Subcutaneous abdominal adipose tissue (tissue), 5 donors: Measurements from ENCODE around the gene SLC27A5.
"Not testable (repeated sequence)": the region's sequence is repeated elsewhere in the genome, so short reads cannot be mapped to it uniquely, and the experiment has no call there.

Experiments
- H3K27ac ChIP-seq: one replicate; pipeline ENCODE4 v1.7.0; 2013; ENCODE audit warnings: low read depth, mild to moderate bottlenecking, inconsistent platforms, low read length, moderate library complexity
- H3K27me3 ChIP-seq, 5 donors: one replicate each; pipeline ENCODE4 v1.7.0; 2013; ENCODE audit warnings: low read length in 5 of 5, inconsistent platforms in 1 of 5; ENCODE audit not compliant: control insufficient read depth in 5 of 5, insufficient read depth in 4 of 5
- H3K36me3 ChIP-seq, 5 donors: one replicate each; pipeline ENCODE4 v1.7.0; 2013; ENCODE audit warnings: low read length in 5 of 5; ENCODE audit not compliant: control insufficient read depth in 5 of 5, insufficient read depth in 5 of 5
- H3K4me1 ChIP-seq, 5 donors: one replicate each; pipeline ENCODE4 v1.7.0; 2013; ENCODE audit warnings: low read length in 5 of 5, mild to moderate bottlenecking in 3 of 5, moderate library complexity in 1 of 5; ENCODE audit not compliant: control insufficient read depth in 5 of 5, insufficient read depth in 5 of 5
- H3K4me3 ChIP-seq, 5 donors: one replicate each; pipeline ENCODE4 v1.7.0; 2013; ENCODE audit warnings: low read length in 5 of 5, low read depth in 1 of 5
- H3K9ac ChIP-seq, 5 donors: one replicate each; pipeline ENCODE4 v1.7.0; 2013; ENCODE audit warnings: low read length in 5 of 5, mild to moderate bottlenecking in 4 of 5, moderate library complexity in 3 of 5
- H3K9me3 ChIP-seq, 5 donors: one replicate each; pipeline ENCODE4 v1.7.0; 2013; ENCODE audit warnings: low read length in 5 of 5; ENCODE audit not compliant: control insufficient read depth in 5 of 5
- donor health status: healthy.
- donor health status: healthy.
- donor health status: healthy.
- donor health status: healthy.
- donor health status: healthy.

The SLC27A5 gene

GRCh38 chr19:58497634-58498170 is 14.1 kb downstream of the SLC27A5 start:
- Histone ChIP-seq H3K9me3 (no peaks in the 10 kb centered on the region), H3K27ac (no peak overlapping the region), H3K9ac (no peak overlapping the region), H3K4me3 (no peak overlapping the region), H3K27me3 (no peaks in the 10 kb centered on the region), H3K36me3 (no peaks in the 10 kb centered on the region), H3K4me1 (peaks cover 4 to 23% (median 21%) of the 10 kb centered on the region in 5 donors)

GRCh38 chr19:58492265-58492664 is 19.5 kb downstream of the SLC27A5 start:
- H3K9me3 ChIP-seq = no peaks in the 10 kb centered on the region
- no peak overlapping the region for H3K4me3 ChIP-seq
- H3K27me3 ChIP-seq = no peaks in the 10 kb centered on the region
- no peak overlapping the region for H3K27ac ChIP-seq
- no peak overlapping the region for H3K9ac ChIP-seq
- no peaks in the 10 kb centered on the region for H3K4me1 ChIP-seq
- H3K36me3 ChIP-seq = no peaks in the 10 kb centered on the region

GRCh38 chr19:58491393-58491792 is 20.4 kb downstream of the SLC27A5 start:
- Histone ChIP-seq H3K9me3 (no peaks in the 10 kb centered on the region), H3K27ac (no peak overlapping the region), H3K27me3 (no peaks in the 10 kb centered on the region), H3K9ac (no peak overlapping the region), H3K4me1 (no peaks in the 10 kb centered on the region), H3K36me3 (no peaks in the 10 kb centered on the region), H3K4me3 (no peak overlapping the region)

- H3K27ac ChIP-seq, H3K9ac ChIP-seq, H3K9me3 ChIP-seq, H3K4me3 ChIP-seq, H3K27me3 ChIP-seq, H3K4me1 ChIP-seq: not testable (repeated sequence)
- H3K36me3 ChIP-seq = peaks cover 0 to 22% (median 17%) of the 10 kb centered on the region in 5 donors
Measured at GRCh38 chr19:58484349-58484748, 27.4 kb downstream of the SLC27A5 start.

GRCh38 chr19:58483776-58484175 is 28.0 kb downstream of the SLC27A5 start:
- Histone ChIP-seq H3K9ac (no peak overlapping the region), H3K27me3 (no peaks in the 10 kb centered on the region), H3K4me1 (no peaks in the 10 kb centered on the region), H3K27ac (no peak overlapping the region), H3K36me3 (peaks cover 0 to 28% (median 18%) of the 10 kb centered on the region in 5 donors), H3K4me3 (no peak overlapping the region), H3K9me3 (no peaks in the 10 kb centered on the region)

GRCh38 chr19:58482372-58482771 is 29.4 kb downstream of the SLC27A5 start:
- Histone ChIP-seq H3K27me3 (no peaks in the 10 kb centered on the region), H3K4me3 (no peak overlapping the region), H3K4me1 (peaks cover 0 to under 1% (median 0%) of the 10 kb centered on the region in 5 donors), H3K27ac (no peak overlapping the region), H3K9me3 (no peaks in the 10 kb centered on the region), H3K9ac (no peak overlapping the region), H3K36me3 (peaks cover 0 to 34% (median 21%) of the 10 kb centered on the region in 5 donors)

- Histone ChIP-seq H3K9me3 (no peaks in the 10 kb centered on the region), H3K27ac (no peak overlapping the region), H3K4me1 (peaks cover 2 to 14% (median 9%) of the 10 kb centered on the region in 5 donors), H3K27me3 (no peaks in the 10 kb centered on the region), H3K9ac (no peak overlapping the region), H3K36me3 (peaks cover 0 to 34% (median 21%) of the 10 kb centered on the region in 5 donors), H3K4me3 (no peak overlapping the region)
Measured at GRCh38 chr19:58480831-58481230, 31.0 kb downstream of the SLC27A5 start.

GRCh38 chr19:58480481-58480830 is 31.3 kb downstream of the SLC27A5 start:
- no peak overlapping the region for H3K27ac ChIP-seq
- H3K4me1 ChIP-seq = peaks cover 2 to 17% (median 11%) of the 10 kb centered on the region in 5 donors
- peaks cover 0 to 34% (median 21%) of the 10 kb centered on the region in 5 donors for H3K36me3 ChIP-seq
- no peaks in the 10 kb centered on the region for H3K27me3 ChIP-seq
- no peaks in the 10 kb centered on the region for H3K9me3 ChIP-seq
- H3K4me3 ChIP-seq = no peak overlapping the region
- H3K9ac ChIP-seq = no peak overlapping the region

- H3K9me3 ChIP-seq = no peaks in the 10 kb centered on the region
- H3K4me3 ChIP-seq = no peak overlapping the region
- H3K36me3 ChIP-seq = peaks cover 0 to 34% (median 21%) of the 10 kb centered on the region in 5 donors
- H3K9ac ChIP-seq = no peak overlapping the region
- peaks cover 4 to 23% (median 16%) of the 10 kb centered on the region in 5 donors for H3K4me1 ChIP-seq
- H3K27me3 ChIP-seq = no peaks in the 10 kb centered on the region
- H3K27ac ChIP-seq = no peak overlapping the region
Measured at GRCh38 chr19:58479736-58480480, 31.9 kb downstream of the SLC27A5 start.

- Histone ChIP-seq H3K36me3 (peaks cover 0 to 34% (median 21%) of the 10 kb centered on the region in 5 donors), H3K9ac (no peak overlapping the region), H3K4me1 (peaks cover 4 to 24% (median 19%) of the 10 kb centered on the region in 5 donors), H3K27me3 (no peaks in the 10 kb centered on the region), H3K27ac (no peak overlapping the region), H3K9me3 (no peaks in the 10 kb centered on the region), H3K4me3 (no peak overlapping the region)
Measured at GRCh38 chr19:58479303-58479702, 32.5 kb downstream of the SLC27A5 start.
